ENCODE measurements around the gene CREB3L2.

- no peak for TF ChIP-seq EZH2 (IDR thresholded peaks at IDR 0.05; ENCODE audit: low read depth)
- no peak for TF ChIP-seq CTCF (conservative IDR thresholded peaks at IDR 0.05)
Observed at GRCh38 chr7:137948845-137949330, 53.0 kb downstream of the CREB3L2 start.

Data from PC-9 (cell line).